Effector CD8-positive, alpha-beta T cell (primary cell): ENCODE data around the gene TOMM5.
A peak's percentile ranks its signal among the peaks of the same experiment; 100 is the strongest.

ENCODE experiments used
- DNase-seq: peaks from one replicate; lab custom pipeline; 2025; lab: John Stamatoyannopoulos, UW
- total RNA-seq, 4 experiments: gene quantifications; one replicate each; lab custom pipeline; 2026; lab: John Stamatoyannopoulos, UW

The TOMM5 gene
- 2.8 to 6.1 (median 5.2) reads per million in 4 experiments for total RNA-seq

GRCh38 chr9:37592108-37592951, at the start of gene TOMM5:
Gene TOMM5, minus strand, starts transcription at chr9:37592597. Its CDS starts 65 bp downstream, at chr9:37592532.
- peak; percentile 80 for DNase-seq

- DNase-seq: no peak
Observed at GRCh38 chr9:37641331-37641730, 48.9 kb upstream of the TOMM5 start.

GRCh38 chr9:37640246-37640645, 47.8 kb upstream of the TOMM5 start:
- no peak for DNase-seq

GRCh38 chr9:37639841-37640240, 47.4 kb upstream of the TOMM5 start:
- no peak for DNase-seq

GRCh38 chr9:37639109-37639762, 46.8 kb upstream of the TOMM5 start:
- DNase-seq: no peak

GRCh38 chr9:37636511-37637448, 44.4 kb upstream of the TOMM5 start:
- no peak for DNase-seq

GRCh38 chr9:37635808-37636207, 43.4 kb upstream of the TOMM5 start:
- no peak for DNase-seq

GRCh38 chr9:37632479-37632878, 40.1 kb upstream of the TOMM5 start:
- no peak for DNase-seq

- no peak for DNase-seq
Observed at GRCh38 chr9:37626708-37627292, 34.4 kb upstream of the TOMM5 start.

- no peak for DNase-seq
Observed at GRCh38 chr9:37625758-37626147, 33.4 kb upstream of the TOMM5 start.

- DNase-seq: no peak
Observed at GRCh38 chr9:37625036-37625757, 32.8 kb upstream of the TOMM5 start.

- DNase-seq: no peak
Observed at GRCh38 chr9:37624073-37624472, 31.7 kb upstream of the TOMM5 start.

GRCh38 chr9:37623267-37623666, 30.9 kb upstream of the TOMM5 start:
- no peak for DNase-seq

- DNase-seq: no peak
Observed at GRCh38 chr9:37622462-37622861, 30.1 kb upstream of the TOMM5 start.

GRCh38 chr9:37621273-37622121, 29.1 kb upstream of the TOMM5 start:
- DNase-seq: no peak

- DNase-seq: no peak
Observed at GRCh38 chr9:37620396-37620795, 28.0 kb upstream of the TOMM5 start.

- no peak for DNase-seq
Observed at GRCh38 chr9:37619806-37620205, 27.4 kb upstream of the TOMM5 start.

- DNase-seq: no peak
Observed at GRCh38 chr9:37618817-37619216, 26.4 kb upstream of the TOMM5 start.

GRCh38 chr9:37617832-37618231, 25.4 kb upstream of the TOMM5 start:
- DNase-seq: no peak

- DNase-seq: no peak
Observed at GRCh38 chr9:37617161-37617560, 24.8 kb upstream of the TOMM5 start.
